HG03354 (cell line): ENCODE data around the gene SPEM3.

ENCODE experiments used
- ATAC-seq: cut with Tn5 transposase; IDR thresholded peaks from one replicate; pipeline ENCODE4 v1.9.1; 2021; ENCODE audit warnings: mild to moderate bottlenecking; ENCODE audit not compliant: unreplicated experiment, poor library complexity, severe bottlenecking

The SPEM3 gene

DNA sequence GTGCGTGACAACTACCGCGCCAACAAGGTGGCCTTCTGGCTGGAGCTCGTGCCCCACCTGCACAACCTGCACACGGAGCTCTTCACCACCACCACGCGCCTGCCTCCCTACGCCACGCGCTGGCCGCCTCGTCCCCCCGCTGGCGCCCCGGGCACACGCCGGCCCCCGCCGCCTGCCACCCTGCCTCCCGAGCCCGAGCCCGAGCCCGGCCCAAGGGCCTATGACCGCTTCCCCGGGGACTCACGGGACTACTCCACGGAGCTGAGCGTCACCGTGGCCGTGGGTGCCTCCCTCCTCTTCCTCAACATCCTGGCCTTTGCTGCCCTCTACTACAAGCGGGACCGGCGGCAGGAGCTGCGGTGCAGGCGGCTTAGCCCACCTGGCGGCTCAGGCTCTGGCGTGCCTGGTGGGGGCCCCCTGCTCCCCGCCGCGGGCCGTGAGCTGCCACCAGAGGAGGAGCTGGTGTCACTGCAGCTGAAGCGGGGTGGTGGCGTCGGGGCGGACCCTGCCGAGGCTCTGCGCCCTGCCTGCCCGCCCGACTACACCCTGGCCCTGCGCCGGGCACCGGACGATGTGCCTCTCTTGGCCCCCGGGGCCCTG lies 11.5 kb upstream of the SPEM3 start:
- no peak for ATAC-seq

DNA sequence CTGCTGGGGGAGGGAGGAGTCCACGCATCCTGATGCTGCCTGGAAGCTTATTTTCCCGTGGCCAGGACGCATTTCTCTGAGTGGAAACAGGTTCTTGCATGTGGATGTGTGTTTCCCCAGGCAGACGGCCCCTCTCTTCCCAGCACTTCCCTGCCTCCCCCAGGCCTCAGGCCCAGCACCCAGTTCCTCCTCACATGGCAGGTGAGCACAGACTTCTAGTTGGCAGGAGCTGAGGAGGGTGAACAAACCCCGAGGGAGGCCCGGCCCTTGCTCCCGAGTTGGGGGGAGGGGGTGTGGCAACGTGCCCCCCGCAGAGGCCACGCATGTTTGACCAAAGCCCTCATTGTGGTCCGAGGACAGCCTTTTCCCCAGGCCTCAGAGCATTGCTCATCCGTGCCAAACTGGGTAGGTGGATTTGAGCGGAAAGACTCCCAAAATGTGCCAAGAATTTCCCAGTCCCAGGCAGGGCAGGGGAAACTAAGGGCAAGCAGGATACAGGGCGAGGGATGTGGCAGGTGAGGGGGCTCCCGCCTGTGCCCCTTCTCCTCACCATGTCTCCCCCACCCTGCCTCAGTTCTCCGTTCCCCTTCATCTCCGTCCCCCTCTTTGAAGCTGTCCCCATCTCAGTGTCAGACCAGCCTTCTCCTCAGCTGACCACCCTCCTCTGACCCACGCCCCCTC lies 10.0 kb upstream of the SPEM3 start:
- ATAC-seq, result no peak

DNA sequence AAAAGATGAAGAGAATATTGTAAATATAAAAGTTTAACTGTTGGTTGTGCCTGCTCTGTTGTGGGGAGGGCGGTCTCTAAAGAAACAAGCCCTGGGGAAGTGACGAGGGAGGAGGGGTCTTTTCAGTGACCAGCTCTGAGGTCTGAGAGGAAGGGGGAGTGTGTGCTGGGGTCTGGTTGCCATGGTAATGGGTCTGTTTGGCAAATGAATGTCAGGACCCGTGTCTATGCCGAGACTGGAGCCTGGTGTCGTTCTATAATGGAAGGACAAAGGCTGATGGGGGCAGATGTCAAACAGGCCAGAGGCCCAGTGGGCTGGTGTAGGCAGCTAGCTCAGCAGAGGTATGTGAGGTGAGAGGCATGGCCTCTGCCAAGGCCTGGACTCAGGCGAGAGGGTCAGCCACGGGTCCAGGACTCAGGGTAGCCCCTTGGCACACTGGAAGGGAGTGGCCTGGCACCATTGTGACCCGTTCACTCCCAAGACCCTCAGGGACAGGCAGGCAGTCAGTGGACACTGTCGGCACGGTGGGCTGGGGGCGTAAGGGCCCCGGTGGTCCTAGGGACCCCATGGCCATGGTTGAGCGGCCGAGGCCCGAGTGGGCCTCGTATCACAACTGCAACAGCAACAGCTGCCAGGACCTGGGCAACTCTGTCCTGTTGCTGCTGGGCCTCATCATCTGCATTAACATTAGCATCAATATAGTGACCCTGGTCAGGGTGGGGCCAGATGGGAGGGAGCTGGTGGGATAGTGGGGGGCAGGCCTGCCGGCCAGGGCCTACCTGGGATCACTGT lies 8.6 kb upstream of the SPEM3 start, which contains the start of gene SPEM1:
Gene SPEM1, plus strand, starts transcription at position 506 of the 792 bp plus-strand sequence. Its CDS starts 61 bp downstream, at position 567.
- ATAC-seq, result no peak

DNA sequence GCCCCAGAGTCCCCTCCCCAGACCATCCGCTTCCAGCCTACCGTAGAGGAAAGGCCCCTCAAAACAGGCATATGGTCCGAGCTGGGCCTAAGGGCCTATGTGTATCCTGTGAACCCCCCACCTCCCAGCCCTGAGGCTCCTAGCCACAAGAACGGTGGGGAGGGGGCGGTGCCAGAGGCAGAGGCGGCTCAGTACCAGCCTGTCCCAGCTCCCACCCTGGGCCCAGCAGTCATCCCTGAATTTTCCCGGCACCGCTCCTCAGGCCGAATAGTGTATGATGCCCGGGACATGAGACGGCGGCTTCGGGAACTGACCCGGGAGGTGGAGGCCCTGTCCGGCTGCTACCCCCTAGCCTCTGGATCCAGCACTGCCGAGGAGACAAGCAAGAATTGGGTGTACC lies 7.5 kb upstream of the SPEM3 start:
- no peak for ATAC-seq

DNA sequence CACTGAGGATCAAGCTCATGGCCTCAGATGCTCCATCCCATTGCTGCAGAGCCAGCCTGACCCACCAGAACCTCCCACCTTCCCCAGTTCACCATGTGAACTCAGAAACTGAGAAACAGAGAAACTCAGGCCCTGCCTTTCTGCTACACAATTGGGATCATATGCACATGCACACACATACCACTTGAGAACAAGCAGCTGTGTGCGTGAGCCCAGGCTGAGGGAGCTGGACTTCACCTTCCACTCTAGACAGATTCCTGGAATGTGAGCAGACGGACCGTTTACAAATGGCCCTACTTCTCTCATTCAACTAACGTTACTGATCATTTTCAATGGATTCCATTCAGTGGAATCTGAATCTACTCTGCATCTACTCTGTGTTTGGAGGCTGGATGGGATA lies 5.0 kb upstream of the SPEM3 start:
- no peak for ATAC-seq

DNA sequence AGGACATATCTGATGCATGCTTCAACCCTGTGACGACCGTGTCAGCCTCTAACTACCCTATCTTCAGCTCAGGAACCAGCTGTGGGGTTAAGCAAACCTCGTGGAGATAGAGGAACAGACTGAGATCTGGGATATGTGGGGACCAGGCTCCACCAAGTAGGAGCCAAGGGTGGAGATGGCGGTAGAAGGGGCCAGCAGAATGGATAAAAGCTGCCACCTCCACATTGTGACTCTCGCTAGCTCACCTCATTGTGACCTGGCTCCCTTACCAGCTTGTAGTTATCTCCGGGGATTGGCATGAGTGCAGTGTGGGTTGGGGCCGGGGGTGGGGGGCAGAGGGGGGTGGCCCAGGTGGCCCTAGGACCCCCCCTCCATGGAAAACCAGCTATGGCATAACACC lies 3.3 kb upstream of the SPEM3 start, which contains the start of gene SPEM2:
Gene SPEM2, plus strand, starts transcription at position 301 of the 400 bp plus-strand sequence. Its CDS starts 73 bp downstream, at position 374.
- no peak for ATAC-seq

DNA sequence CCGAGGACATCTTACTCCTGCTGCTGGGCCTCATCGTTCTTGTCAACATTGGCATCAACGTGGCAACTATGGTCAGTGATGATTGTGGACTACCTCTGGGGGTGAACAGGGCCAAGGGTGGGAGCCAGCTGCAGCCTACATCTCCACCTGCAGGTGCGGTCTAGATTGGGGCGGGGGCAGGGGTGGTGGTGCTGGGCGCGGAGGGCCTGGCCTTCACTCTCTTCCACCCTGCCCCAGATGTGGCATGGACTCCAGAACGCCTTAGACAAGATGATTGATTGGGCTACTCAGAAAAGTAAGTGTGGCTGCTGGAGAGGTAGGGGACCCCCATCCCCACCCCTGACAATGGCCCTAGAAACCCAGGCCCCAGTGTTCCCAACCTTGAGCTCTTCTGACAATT lies 2.9 kb upstream of the SPEM3 start:
- ATAC-seq, result no peak

DNA sequence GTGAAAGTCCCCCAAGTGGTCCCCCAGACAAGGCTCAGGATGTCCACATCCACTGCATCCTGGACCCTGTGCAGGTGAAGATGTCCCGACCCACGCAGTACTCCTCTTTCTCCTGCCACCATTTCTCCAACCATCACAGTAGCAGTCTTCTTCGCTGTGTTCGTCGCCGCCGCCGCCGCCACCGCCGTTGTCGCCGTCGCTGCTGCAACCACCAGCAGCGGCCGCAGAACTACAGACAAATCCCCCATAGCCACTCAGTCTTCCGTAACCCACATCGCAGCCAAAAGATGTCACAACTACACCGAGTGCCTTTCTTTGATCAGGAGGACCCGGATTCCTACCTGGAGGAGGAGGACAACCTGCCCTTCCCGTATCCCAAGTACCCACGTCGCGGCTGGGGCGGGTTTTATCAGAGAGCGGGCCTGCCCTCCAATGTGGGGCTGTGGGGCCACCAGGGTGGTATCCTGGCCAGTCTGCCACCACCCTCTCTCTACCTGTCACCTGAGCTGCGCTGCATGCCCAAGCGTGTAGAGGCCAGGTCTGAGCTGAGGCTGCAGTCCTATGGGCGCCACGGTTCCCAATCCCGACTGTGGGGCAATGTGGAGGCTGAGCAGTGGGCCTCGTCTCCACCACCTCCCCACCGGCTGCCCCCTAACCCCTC lies 2.3 kb upstream of the SPEM3 start:
- no peak for ATAC-seq

DNA sequence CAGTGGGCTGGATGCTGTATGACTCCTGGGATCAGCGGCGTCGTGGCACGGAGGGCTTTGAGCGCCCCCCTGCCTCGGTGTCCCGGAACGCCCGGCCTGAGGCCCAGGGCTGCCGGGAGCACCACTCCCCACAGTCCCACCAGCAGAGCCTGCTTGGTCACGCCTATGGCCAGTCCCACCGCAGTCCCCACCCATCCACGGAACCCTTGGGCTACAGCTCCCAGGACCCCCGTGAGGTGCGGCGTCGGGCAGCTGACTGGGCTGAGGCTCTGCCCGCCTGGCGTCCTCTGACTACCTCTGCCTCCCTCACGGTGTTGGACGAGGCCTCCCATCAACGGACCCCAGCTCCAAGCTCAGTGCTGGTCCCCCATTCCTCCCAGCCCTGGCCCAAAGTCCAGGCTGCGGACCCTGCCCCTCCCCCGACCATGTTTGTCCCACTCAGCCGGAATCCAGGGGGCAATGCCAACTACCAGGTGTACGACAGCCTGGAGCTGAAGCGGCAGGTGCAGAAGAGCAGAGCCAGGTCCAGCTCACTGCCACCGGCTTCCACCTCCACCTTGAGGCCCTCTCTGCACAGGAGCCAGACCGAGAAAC lies 1.7 kb upstream of the SPEM3 start:
- no peak for ATAC-seq

DNA sequence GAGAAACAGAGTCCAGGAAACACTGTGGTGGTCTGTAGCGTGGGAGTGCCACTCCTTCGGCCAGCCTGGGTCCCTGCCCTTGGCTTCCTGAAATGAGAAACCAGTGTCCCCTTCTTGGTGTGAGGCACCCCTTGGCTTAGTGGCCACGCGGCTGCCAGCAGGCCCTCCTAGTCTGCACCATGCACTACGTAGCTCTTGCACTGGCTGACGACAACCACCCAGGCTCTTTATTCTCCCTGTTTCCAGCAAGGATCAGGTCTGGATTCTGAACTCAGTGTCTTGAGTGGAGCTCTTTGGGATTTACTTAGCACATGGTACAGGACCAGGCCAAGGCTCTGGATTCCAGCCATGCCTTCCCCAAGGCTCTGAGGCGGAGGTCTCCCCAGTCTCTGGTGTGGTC lies 1.1 kb upstream of the SPEM3 start:
- ATAC-seq, result no peak

DNA sequence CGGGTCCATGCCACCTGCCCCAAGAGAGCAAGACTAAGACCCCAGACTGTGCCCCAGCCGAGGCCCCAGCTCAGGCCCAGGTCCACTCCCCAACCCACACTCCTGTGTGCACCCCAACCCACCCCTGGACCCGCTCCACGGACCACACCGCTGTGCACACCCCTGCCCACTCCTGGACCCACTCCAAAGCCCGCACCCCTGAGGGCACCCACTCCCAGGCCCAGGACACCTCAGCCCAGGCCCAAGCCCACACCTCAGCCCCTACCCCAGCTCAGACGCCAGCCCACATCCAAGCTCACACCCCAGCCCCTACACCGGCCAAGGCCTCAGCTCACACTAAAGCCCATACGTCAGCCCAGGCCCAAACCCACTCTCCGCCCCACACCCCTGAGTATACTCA lies 1.1 kb downstream of the SPEM3 start:
- no peak for ATAC-seq

DNA sequence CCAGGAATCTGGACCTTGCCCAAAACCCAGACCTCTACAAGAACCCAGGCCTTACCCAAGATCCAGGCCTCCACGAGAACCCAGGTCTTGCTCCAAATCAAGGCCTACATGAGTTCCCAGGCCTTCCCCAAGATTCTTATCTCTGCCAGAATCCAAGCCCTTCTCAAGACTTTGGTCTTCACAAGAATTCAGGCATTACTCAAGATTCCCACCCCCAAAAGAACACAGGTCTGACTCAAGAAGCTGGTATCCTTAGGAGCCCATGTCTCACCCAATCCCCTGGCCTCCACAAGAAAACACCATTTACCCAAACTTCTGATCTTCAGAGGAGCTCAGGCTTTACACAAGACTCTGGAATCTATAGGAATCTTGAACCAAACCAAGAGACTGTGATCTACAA lies 2.6 kb downstream of the SPEM3 start:
- no peak for ATAC-seq

DNA sequence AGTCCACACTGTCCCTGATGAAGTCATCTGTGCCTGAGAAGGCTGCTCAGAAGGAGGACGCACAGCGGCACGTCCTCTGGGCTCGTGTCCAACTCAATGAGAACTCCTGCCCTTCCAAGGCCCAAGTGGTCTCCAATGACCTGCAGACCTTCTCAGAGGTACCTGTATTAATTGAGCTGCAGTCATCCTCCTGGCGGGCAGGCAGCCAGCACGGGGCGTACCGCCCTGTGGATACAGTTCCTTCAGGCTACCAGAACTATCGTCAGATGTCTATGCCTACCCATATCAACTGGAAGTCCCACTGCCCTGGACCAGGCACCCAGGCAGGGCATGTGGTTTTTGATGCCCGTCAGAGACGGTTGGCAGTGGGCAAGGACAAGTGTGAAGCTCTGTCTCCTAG lies 3.6 kb downstream of the SPEM3 start:
- no peak for ATAC-seq

DNA sequence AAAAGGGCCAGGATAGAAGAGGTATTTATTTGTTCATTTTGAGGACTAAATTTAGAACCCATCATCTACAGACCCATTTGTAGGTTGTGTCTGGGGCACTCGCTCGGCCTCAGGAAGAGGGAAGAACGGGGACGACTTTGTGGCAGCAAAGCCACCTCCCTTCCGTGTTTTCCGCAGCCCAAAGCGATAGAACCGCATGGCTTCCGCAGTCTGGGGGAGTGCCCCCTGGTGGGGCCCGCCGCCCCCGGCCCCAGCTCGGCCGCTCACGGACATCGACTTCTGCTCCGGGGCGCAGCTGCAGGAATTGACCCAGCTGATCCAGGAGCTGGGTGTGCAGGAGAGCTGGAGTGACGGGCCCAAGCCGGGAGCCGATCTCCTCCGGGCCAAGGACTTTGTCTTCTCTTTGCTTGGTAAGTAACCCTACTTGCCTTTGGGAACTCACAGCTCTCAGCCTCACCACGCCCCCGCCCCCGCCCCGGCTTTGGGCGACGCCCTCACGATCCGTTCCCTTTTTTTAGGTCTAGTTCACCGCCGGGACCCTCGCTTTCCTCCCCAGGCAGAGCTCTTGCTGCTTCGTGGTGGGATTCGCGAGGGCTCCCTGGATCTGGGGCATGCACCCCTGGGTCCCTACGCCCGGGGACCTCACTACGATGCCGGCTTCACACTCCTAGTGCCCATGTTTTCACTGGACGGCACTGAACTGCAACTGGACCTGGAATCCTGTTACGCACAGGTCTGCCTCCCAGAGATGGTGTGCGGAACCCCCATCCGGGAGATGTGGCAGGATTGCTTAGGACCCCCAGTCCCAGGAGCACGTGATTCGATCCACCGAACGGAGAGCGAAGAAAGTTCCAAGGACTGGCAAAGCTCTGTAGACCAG lies 7.3 kb downstream of the SPEM3 start:
- peak; percentile 27 for ATAC-seq

DNA sequence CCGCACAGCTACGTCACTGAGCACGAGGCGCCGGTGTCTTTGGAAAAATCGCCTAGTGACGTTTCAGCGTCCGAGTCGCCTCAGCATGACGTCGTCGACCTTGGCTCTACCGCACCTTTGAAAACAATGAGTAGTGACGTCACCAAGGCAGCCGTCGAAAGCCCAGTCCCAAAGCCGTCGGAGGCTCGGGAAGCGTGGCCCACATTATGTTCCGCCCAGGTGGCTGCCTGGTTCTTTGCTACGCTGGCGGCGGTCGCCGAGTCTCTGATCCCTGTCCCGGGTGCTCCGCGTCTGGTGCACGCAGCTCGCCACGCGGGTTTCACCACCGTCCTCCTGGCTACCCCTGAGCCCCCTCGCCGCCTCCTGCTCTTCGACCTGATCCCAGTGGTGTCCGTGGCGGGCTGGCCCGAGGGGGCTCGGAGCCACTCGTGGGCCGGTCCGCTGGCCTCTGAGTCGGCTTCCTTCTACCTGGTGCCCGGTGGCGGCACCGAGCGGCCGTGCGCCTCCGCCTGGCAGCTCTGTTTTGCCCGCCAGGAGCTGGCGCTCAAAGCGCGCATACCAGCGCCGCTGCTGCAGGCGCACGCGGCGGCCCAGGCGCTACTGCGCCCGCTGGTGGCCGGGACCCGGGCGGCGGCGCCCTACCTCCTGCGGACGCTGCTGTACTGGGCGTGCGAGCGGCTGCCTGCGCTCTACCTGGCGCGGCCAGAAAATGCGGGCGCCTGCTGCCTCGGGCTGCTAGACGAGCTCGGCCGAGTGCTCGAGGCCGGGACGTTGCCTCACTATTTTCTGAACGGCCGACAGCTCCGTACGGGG lies 8.1 kb downstream of the SPEM3 start:
- peak; percentile 39 for ATAC-seq

DNA sequence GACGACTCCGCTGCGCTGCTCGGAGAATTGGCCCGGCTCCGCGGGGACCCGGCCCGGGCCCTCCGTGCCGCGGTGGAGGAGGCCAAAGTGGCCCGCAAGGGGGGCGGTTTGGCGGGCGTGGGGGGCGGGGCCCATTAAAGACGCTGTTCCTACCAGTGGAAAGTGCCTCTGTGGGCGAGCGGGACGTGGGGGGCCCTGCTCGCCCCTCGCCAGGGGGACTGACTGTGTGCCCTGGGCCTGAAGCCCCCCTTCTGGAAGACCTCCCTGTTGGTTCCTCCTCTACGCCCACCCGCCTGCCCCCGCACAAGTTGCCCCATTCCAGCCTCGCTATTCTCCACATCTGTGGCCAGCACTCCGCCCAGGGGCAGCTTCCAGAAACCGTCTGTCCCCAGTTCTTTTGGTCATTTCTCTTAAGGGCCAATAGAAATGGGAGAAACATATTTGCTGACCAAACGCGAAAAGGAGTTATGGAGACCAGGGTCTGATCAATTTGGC lies 8.8 kb downstream of the SPEM3 start:
- ATAC-seq, result no peak

DNA sequence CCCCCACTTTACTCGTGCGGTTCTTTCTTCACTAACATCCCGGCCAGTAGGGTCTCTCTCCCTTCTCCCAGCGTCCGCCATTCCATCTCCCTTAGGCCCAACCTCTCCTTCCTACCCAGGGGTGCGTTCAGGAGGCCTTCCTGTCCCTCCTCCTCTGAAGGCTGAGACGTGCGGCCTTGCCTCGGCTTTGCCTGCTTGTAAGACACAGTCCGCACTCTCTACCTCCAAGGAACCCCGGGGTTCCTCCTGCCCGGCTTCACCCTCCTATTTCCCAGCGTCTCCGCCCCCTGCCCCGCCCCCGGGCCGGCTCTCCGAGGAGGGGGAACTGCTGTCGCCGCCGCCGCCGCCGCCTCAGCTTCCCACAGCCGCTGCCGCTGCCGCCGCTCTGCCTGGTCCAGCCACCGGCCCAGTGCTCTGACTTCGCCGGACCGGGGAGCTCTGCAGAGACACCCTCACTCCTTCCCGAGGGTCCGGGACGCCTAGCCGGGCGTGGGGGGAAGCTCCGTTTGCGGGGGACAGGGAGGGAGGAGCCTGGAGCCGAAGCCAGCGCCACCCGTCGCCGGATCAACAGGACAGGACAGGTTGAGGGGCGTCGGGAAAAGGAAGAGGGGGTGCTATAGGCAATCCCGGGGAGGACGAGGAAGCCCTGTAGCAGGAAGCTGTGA lies 9.4 kb downstream of the SPEM3 start:
- ATAC-seq, result no peak
